Activated naive CD8-positive, alpha-beta T cell treated with anti-CD3 and anti-CD28 coated beads, Interleukin-2, amount 50 U/mL, for 24 hours (primary cell): Measurements from ENCODE around the gene ECHDC1.

Source experiments
- ATAC-seq: fragments of 150-1000 bp; cut with Tn5 transposase; one replicate; pipeline ENCODE4 v1.10.0; 2021
- DNase-seq: peaks from one replicate; pipeline ENCODE4 v3.0.0; 2021
- H3K27ac Mint-ChIP-seq: one replicate; pipeline ENCODE4 v1.8.0; 2021; ENCODE audit warnings: mild to moderate bottlenecking, mixed read lengths
- H3K27me3 Mint-ChIP-seq: one replicate; pipeline ENCODE4 v1.8.0; 2021; ENCODE audit warnings: mixed read lengths
- H3K36me3 Mint-ChIP-seq: one replicate; pipeline ENCODE4 v1.8.0; 2021; ENCODE audit warnings: low read depth, mixed read lengths
- H3K4me1 Mint-ChIP-seq: one replicate; pipeline ENCODE4 v1.8.0; 2021; ENCODE audit warnings: mixed read lengths
- H3K4me3 Mint-ChIP-seq: one replicate; pipeline ENCODE4 v1.8.0; 2021; ENCODE audit warnings: mild to moderate bottlenecking, moderate library complexity, mixed read lengths
- H3K9me3 Mint-ChIP-seq: one replicate; pipeline ENCODE4 v1.8.0; 2021; ENCODE audit warnings: mixed read lengths

ECHDC1 gene

GRCh38 chr6:127247114-127248096 is 96.0 kb downstream of the ECHDC1 start:
- ATAC-seq (no peak), DNase-seq (no peak)
- Mint-ChIP-seq H3K36me3 (no peaks in the 10 kb centered on the region), H3K9me3 (no peaks in the 10 kb centered on the region), H3K4me1 (no peaks in the 10 kb centered on the region), H3K4me3 (no peak overlapping the region), H3K27me3 (peaks cover 2% of the 10 kb centered on the region), H3K27ac (no peak overlapping the region)

- H3K4me1 Mint-ChIP-seq, result no peaks in the 10 kb centered on the region
- DNase-seq (no peak), ATAC-seq (no peak)
- H3K36me3 Mint-ChIP-seq, result no peaks in the 10 kb centered on the region
- peaks cover 7% of the 10 kb centered on the region for H3K27me3 Mint-ChIP-seq
- no peaks in the 10 kb centered on the region for H3K9me3 Mint-ChIP-seq
- no peak overlapping the region for H3K4me3 Mint-ChIP-seq
- no peak overlapping the region for H3K27ac Mint-ChIP-seq
Measured at GRCh38 chr6:127243501-127243900, 99.9 kb downstream of the ECHDC1 start.
